Measurements from ENCODE around the gene PHF14. TPM values are rescaled to one million over a fixed set of nuclear protein-coding genes. Genes with fewer than 3 reads are reported as not detected.

Gene PHF14
- total and polyA plus RNA-seq, 4 donors, result 6.9 to 24.4 (median 15.3) TPM

DNA sequence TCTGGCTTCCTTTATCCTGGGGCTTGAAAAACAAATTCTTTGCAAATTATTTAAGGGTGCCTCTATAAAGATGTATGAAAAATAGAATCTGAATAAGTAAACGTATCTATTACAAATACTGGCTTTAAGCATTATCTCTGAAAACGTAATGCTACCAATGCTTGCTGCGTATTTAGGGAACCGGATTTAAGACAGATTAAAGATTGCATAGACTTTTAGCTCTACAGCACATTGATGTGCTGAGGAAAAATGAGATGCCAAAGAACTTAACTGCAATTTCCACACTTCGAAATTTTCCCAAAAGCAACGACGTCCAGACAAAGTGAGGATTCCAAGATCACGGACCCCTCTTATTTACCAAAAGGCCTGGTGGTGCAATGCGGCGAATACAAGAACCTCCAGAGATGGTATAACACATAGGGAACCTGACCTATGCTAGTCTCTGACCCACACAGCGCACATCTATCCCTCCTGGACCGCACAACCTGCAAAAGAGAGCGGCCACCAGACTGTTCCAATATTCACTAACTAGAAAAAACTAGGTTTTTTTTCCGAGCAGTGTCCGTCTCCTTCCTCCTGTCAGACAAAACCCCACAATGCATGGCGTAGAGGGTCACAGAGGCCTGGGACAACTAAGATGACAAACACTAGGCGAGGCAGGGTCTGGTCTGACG, 34.3 kb upstream of the PHF14 start:
- Histone ChIP-seq H3K9ac (ENCODE audit: low read depth in 1 of 2, low read length in 2 of 2) (peak overlapping the region; percentile 87 to 95), H3K27ac (ENCODE audit: low read depth in 1 of 2, low read length in 2 of 2) (peak overlapping the region; percentile 91 to 92), H3K27me3 (ENCODE audit: control insufficient read depth in 4 of 4, insufficient read depth in 4 of 4, low read length in 3 of 4) (no peaks in the 10 kb centered on the region), H3K4me3 (ENCODE audit: low read depth in 1 of 3, low read length in 3 of 3) (peak overlapping the region; percentile 65 to 97 (median 72)), H3K9me3 (ENCODE audit: control insufficient read depth in 4 of 4, low read length in 3 of 4) (no peaks in the 10 kb centered on the region), H3K36me3 (ENCODE audit: control insufficient read depth in 4 of 4, insufficient read depth in 3 of 4, low read depth in 1 of 4, low read length in 3 of 4) (peaks cover 1 to 21% (median 15%) of the 10 kb centered on the region in 4 donors), H3K4me1 (ENCODE audit: control insufficient read depth in 4 of 4, insufficient read depth in 4 of 4, low read length in 3 of 4) (peaks cover 0 to 17% (median 7%) of the 10 kb centered on the region in 4 donors)
- WGBS, result under 1% methylated on average over 18 of the region's 18 CpGs
- TF ChIP-seq HNF4G (IDR thresholded peaks at IDR 0.05) (no peak), RAD21 (IDR thresholded peaks at IDR 0.05) (no peak), EGR1 (IDR thresholded peaks at IDR 0.05; ENCODE audit: low read depth in 2 of 2) (no peak), FOXA1 (IDR thresholded peaks at IDR 0.05) (no peak), YY1 (IDR thresholded peaks at IDR 0.05) (no peak), RXRA (IDR thresholded peaks at IDR 0.05) (no peak)
- TF ChIP-seq, protein P1, sequence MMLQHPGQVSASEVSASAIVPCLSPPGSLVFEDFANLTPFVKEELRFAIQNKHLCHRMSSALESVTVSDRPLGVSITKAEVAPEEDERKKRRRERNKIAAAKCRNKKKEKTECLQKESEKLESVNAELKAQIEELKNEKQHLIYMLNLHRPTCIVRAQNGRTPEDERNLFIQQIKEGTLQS (IDR thresholded peaks at IDR 0.05), result no peak
- no peak for DNase-seq (ENCODE audit: low spot score)

DNA sequence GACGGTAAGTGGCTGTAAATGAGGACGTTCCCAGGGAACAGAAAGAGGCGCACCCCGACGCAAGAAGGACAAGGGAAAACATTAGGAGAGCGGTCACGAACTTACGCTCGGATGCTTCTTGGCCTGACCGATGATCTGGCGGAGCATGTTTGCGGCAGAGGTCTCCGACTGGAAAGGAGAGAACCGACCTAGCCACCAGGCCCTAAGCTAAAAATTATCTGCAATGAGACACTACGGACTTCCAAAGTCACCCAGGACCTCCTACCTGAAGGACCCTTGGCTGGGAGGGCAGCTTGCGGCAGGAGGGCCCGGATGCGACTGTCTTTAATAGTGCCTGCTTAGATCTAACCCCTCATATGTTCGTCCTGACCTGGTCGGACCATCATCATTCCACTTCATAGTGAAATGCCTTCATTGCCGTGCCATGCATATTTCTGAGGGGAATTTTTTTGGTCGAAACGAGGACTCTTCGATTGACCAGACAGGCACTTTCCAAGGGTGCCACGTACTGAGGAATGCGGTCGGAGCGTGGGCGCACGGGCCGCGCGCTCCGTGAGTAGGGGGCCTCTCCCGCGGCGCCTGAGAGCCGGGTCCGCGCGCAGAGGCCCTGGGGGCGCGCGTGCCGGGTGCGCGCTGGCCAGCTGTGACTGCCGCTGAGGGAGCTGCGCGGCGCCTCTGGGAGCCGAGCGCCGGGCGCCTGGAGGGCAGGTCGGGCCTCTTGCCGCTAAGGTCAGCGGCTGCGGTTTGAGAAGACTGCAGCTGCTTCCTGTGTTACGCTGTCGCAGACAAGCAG, 33.6 kb upstream of the PHF14 start:
- Histone ChIP-seq H3K9me3 (ENCODE audit: control insufficient read depth in 4 of 4, low read length in 3 of 4) (no peaks in the 10 kb centered on the region), H3K27ac (ENCODE audit: low read depth in 1 of 2, low read length in 2 of 2) (peak overlapping the region; percentile 91 to 92), H3K27me3 (ENCODE audit: control insufficient read depth in 4 of 4, insufficient read depth in 4 of 4, low read length in 3 of 4) (no peaks in the 10 kb centered on the region), H3K4me1 (ENCODE audit: control insufficient read depth in 4 of 4, insufficient read depth in 4 of 4, low read length in 3 of 4) (peaks cover 0 to 17% (median 7%) of the 10 kb centered on the region in 4 donors), H3K9ac (ENCODE audit: low read depth in 1 of 2, low read length in 2 of 2) (peak overlapping the region; percentile 95 to 98), H3K36me3 (ENCODE audit: control insufficient read depth in 4 of 4, insufficient read depth in 3 of 4, low read depth in 1 of 4, low read length in 3 of 4) (peaks cover 1 to 18% (median 15%) of the 10 kb centered on the region in 4 donors), H3K4me3 (ENCODE audit: low read depth in 1 of 3, low read length in 3 of 3) (peak overlapping the region; percentile 65 to 97 (median 90))
- WGBS, result under 1% methylated on average over 61 of the region's 61 CpGs
- TF ChIP-seq, protein P2, sequence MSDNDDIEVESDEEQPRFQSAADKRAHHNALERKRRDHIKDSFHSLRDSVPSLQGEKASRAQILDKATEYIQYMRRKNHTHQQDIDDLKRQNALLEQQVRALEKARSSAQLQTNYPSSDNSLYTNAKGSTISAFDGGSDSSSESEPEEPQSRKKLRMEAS (IDR thresholded peaks at IDR 0.05), result peak; percentile 74
- TF ChIP-seq NR2F2 (IDR thresholded peaks at IDR 0.05) (peak; percentile 6), EGR1 (IDR thresholded peaks at IDR 0.05; ENCODE audit: low read depth in 2 of 2) (peak; percentile 96 to 97), RXRA (IDR thresholded peaks at IDR 0.05) (peak in 1 of 2 donors; percentile 8), HNF4G (IDR thresholded peaks at IDR 0.05) (no peak), HNF4A (conservative IDR thresholded peaks at IDR 0.05) (peak in 1 of 2 donors; percentile 22), JUND (IDR thresholded peaks at IDR 0.05) (no peak), YY1 (IDR thresholded peaks at IDR 0.05) (no peak), FOXA1 (IDR thresholded peaks at IDR 0.05) (no peak), FOXA2 (IDR thresholded peaks at IDR 0.05) (no peak), TAF1 (conservative IDR thresholded peaks at IDR 0.05) (peak; percentile 98), SP1 (IDR thresholded peaks at IDR 0.05) (peak; percentile 66), RAD21 (IDR thresholded peaks at IDR 0.05) (peak in 1 of 2 donors; percentile 27), GABPA (IDR thresholded peaks at IDR 0.05 in 1 of 2, conservative IDR thresholded peaks at IDR 0.05 in 1 of 2) (no peak)
- TF ChIP-seq, protein P3, sequence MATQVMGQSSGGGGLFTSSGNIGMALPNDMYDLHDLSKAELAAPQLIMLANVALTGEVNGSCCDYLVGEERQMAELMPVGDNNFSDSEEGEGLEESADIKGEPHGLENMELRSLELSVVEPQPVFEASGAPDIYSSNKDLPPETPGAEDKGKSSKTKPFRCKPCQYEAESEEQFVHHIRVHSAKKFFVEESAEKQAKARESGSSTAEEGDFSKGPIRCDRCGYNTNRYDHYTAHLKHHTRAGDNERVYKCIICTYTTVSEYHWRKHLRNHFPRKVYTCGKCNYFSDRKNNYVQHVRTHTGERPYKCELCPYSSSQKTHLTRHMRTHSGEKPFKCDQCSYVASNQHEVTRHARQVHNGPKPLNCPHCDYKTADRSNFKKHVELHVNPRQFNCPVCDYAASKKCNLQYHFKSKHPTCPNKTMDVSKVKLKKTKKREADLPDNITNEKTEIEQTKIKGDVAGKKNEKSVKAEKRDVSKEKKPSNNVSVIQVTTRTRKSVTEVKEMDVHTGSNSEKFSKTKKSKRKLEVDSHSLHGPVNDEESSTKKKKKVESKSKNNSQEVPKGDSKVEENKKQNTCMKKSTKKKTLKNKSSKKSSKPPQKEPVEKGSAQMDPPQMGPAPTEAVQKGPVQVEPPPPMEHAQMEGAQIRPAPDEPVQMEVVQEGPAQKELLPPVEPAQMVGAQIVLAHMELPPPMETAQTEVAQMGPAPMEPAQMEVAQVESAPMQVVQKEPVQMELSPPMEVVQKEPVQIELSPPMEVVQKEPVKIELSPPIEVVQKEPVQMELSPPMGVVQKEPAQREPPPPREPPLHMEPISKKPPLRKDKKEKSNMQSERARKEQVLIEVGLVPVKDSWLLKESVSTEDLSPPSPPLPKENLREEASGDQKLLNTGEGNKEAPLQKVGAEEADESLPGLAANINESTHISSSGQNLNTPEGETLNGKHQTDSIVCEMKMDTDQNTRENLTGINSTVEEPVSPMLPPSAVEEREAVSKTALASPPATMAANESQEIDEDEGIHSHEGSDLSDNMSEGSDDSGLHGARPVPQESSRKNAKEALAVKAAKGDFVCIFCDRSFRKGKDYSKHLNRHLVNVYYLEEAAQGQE (IDR thresholded peaks at IDR 0.05), result peak; percentile 71
- TF ChIP-seq, protein P4, sequence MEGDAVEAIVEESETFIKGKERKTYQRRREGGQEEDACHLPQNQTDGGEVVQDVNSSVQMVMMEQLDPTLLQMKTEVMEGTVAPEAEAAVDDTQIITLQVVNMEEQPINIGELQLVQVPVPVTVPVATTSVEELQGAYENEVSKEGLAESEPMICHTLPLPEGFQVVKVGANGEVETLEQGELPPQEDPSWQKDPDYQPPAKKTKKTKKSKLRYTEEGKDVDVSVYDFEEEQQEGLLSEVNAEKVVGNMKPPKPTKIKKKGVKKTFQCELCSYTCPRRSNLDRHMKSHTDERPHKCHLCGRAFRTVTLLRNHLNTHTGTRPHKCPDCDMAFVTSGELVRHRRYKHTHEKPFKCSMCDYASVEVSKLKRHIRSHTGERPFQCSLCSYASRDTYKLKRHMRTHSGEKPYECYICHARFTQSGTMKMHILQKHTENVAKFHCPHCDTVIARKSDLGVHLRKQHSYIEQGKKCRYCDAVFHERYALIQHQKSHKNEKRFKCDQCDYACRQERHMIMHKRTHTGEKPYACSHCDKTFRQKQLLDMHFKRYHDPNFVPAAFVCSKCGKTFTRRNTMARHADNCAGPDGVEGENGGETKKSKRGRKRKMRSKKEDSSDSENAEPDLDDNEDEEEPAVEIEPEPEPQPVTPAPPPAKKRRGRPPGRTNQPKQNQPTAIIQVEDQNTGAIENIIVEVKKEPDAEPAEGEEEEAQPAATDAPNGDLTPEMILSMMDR (IDR thresholded peaks at IDR 0.05; ENCODE audit: low read depth, low read length, missing input control), result no peak
- TF ChIP-seq, protein P5, sequence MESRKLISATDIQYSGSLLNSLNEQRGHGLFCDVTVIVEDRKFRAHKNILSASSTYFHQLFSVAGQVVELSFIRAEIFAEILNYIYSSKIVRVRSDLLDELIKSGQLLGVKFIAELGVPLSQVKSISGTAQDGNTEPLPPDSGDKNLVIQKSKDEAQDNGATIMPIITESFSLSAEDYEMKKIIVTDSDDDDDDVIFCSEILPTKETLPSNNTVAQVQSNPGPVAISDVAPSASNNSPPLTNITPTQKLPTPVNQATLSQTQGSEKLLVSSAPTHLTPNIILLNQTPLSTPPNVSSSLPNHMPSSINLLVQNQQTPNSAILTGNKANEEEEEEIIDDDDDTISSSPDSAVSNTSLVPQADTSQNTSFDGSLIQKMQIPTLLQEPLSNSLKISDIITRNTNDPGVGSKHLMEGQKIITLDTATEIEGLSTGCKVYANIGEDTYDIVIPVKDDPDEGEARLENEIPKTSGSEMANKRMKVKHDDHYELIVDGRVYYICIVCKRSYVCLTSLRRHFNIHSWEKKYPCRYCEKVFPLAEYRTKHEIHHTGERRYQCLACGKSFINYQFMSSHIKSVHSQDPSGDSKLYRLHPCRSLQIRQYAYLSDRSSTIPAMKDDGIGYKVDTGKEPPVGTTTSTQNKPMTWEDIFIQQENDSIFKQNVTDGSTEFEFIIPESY (IDR thresholded peaks at IDR 0.05), result peak; percentile 47
- TF ChIP-seq, protein P1 (IDR thresholded peaks at IDR 0.05), result peak; percentile 41
- peak; percentile 84 for DNase-seq (ENCODE audit: low spot score)
